HG02759 (cell line): ENCODE measurements around the gene NAT14.

ENCODE experiments used
- ATAC-seq: cut with Tn5 transposase; IDR thresholded peaks from one replicate; pipeline ENCODE4 v1.9.1; 2021; ENCODE audit warnings: mild to moderate bottlenecking, moderate library complexity; ENCODE audit not compliant: unreplicated experiment

NAT14 gene

DNA sequence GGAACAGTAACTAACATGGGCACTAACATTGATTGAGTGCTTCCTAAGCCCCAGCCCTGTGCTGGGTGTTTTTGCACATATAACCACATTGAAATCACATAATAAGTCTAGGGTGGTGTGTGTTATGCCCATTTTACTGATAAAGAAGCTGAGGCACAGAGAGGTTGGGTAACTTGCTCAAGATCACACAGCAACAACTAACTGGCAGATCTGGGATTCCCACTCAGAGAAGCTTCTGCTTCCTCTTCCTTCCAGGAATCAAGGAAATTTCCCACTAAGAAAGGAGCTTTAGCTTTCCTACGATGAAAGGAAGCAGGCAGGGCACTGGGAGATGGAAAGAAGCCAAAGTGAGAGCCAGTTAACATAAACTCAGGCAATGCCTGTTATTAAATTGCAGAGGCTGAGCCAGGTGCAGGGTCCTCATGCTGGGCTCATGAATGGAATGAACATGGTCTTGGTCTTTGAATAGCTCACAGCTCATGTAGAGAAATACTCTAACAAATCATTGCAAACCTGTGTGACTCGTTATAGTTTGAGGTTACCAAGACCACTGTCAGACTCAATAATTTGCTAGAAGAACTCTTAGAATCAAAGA is 13.4 kb downstream of the NAT14 start:
- no peak for ATAC-seq

DNA sequence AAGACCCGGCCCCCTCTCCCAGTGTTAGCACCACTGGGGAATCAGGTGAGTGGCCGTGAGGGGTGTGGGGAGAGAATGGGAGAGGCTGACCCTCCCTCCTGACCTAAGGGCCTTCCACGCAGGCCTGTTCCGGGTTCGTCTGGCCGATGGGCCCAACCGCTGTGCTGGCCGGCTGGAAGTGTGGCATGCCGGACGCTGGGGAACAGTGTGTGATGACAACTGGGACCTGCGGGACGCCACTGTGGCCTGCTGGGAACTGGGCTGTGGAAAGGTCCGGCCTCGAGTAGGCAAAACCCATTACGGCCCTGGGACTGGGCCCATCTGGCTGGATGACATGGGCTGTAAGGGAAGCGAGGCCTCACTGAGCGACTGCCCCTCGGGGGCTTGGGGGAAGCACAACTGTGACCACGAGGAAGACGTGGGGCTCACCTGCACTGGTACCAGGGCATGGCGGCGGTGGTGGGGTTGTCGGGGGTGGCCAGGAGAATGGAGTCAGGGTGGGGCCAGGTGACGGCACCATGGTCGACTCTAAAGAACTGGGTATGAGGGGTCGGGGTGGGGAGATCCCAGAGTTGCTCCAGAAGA is 15.5 kb downstream of the NAT14 start:
- no peak for ATAC-seq

DNA sequence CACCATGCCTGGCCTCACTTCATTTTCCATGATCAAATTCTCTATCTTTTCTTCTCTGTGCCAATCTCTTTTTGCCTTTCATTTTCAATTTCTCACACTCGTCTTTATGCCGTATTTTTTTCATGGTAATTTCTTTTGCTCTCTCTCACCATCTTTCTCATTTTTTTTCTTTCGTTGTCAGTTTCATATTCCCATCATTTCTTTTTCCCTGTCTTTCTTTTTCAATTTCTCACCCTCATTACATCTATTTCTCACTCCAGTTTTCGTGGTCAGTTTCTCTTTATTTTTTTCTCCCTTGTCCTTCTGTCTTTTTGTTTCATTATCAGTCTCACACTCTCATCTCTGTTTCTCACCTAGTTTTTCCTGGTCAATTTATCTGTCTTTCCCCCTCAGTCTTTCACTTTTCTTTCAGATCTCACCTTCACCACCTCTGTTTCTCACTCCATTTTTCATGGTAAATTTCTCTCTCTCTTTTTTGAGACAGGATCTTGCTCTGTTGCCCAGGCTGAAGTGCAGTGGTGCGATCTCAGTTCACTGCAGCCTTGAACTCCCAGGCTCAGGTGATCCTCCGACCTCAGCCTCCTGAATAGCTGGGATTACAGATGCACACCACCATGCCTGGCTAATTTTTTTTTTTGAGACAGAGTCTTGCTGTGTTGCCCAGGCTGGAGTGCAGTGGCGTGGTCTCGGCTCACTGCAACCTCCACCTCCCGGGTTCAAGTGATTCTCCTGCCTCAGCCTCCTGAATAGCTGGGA is 17.4 kb downstream of the NAT14 start:
- ATAC-seq: no peak

DNA sequence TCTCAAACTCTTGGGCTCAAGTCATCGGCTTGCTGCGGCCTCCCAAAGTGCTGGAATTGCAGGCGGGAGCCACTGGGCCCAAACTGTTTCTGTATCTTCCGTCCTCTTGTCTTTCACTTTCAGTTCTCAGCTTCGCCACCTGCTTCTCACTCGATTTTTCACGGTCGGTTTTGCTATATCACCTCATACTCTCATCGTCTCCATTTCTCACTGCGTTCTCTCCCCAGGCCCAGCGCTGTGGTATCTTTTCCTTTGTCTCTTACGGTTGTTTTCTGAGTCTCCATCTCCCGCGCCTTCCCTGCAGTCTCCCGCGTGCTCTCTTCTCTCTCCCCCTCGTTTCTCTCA is 18.1 kb downstream of the NAT14 start:
- no peak for ATAC-seq

DNA sequence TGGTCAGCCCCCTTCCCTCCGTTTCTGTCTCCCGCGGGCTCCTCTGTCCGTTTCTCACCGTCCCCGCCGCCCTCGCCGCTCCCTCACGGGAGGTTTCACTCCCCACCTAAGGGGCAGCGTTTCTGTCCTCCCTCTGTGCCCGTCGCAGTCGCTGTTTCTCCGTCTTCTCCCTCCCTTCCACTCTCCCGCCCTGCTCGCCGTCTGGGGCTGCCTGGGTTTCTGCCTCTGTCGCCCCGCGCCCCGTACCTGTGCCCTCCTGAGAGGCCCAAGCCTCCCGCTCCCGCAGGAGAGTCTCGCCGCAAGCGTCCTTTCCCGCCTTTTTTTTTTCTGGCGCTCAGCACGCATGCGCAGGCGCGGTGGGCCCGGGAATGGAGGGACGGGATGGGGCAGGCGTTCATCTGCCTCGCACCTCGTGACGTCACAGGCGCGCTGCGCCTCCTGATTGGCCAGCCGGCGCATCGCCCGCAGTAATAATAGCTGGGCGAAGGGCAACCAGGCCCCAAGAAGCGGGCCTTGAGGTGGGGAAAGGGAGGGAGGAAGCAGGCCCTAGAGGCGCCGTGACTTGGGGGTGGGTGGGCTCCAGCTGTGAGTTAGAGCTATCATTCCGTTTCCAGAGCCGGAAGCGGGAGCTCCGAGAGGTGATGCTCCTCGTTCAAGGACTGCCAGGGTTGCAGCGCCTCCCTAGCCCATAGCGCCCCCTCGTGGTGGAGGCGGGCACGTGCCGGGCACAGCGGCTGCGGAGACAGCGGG is 18.7 kb downstream of the NAT14 start:
- peak; percentile 97 for ATAC-seq

DNA sequence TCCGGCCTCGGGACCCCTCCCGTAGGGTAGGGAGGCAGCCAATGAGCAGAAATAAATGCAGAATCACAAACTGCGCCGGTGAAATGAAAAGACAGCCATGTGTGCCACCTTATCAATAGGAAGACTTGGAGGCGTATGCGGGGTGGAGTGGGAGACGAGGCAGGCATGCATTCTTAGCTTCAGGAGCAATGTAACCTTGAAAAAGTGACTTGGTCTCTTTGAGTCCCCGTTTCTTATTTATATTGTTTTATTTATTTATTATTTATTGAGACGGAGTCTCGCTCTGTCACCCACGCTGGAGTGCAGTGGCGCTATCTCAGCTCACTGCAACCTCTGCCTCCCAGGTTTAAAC is 19.2 kb downstream of the NAT14 start:
- no peak for ATAC-seq

DNA sequence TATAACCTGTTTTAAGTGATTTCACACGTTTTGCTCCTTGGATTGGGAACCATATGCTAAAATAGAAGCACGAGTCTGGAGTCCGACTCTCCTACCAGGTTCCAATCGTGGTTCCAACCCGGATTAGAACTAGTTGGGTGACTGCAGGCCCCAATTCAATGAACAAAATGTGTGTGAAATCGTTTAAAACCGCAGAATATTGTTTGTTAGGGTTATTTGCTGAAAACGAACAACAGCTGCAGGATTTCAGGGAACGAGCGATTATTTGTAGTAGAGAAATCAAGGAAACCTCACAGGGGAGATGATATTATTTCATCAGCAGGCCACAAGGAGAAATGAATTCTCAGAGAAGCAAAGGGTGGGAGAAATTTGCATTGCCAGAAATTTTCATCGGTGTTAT is 20.0 kb downstream of the NAT14 start:
- no peak for ATAC-seq

DNA sequence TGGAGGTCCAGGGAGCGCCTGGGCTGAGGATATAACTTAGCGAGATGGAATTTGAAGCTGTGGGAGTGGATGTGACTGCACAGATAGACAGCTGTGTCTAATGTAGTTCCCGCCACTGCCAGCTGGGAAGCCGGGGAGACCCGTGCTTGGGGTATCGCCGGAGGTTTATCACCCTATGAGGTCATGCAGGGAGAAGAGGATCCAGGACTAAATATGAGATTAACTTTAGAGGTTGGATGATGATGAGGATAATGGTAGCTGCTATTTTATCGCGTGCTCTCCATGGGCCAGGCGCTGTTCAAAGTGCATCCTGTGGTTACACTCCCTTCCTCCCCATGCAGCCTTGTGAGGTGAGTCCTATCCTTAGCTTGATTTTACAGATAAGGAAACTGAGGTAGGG is 23.1 kb downstream of the NAT14 start:
- no peak for ATAC-seq

DNA sequence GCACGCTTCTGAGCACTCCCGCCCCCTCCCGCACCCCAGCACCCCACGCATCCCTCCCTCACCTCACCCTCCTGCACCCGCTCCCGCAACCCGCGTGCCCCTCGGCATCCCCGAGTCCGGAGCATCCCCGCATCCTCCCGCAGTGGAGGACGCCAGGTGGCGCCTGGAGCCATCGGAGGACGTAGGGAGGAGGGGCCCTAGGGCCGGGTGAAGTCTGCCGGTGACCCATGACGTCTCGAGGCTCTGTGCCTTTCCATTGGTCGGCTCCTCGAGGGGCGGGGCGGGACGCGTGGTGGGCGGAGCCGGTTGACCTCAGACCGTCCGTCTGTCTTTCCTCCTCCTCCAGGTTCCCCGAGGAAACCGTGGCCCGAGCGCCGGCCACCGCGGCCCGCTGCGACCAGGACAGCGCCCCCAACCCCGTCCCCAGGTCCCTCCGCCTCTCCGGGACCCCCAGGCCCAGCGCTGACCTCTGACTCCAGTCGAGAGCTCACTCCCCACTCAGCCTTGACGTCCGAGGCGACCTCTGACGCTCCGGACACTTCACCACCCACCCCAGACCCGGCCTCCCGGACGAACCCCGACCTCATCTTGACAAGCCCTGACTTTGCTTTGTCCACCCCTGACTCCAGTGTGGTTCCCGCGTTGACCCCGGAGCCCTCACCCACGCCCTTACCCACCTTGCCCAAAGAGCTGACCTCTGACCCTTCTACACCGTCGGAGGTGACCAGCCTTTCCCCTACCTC is 32.1 kb downstream of the NAT14 start:
- peak; percentile 98 for ATAC-seq

DNA sequence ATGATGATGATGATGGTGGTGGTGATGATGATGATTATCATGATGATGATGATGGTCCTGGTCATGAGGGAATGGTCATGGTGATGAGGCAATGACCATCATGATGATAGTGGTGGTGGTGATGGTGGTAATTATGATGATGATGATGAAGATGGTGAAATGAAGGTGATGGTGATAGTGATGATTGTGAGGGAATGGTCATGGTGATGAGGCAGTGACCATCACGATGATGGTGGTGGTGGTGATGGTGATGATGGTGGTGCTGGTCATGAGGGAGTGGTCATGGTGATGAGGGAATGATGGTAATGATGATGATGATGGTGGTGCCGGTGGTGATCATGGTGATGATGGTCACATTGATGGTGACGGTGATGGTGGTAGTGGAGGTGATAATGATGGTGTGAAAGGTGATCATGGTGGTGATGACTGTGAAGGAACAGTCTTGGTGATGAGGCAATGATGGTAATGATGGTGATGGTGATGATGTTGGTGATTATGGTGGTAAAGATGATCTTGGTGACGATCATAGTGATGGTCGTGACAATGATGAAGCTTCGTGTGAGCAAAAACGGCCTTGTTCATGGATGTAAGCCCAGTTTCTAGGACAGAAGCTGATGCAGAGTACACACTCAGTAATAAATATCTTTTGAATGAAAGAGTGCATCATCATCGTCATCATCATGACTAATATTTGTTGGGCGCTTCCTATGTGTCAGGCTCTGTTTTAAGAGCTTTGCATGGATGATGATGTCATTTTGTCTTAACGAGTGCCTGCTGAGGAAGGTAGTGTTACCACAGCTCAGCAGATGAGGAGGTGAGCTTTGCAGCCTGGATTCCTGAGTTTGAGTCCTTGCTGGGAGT is 34.7 kb downstream of the NAT14 start:
- ATAC-seq: no peak

DNA sequence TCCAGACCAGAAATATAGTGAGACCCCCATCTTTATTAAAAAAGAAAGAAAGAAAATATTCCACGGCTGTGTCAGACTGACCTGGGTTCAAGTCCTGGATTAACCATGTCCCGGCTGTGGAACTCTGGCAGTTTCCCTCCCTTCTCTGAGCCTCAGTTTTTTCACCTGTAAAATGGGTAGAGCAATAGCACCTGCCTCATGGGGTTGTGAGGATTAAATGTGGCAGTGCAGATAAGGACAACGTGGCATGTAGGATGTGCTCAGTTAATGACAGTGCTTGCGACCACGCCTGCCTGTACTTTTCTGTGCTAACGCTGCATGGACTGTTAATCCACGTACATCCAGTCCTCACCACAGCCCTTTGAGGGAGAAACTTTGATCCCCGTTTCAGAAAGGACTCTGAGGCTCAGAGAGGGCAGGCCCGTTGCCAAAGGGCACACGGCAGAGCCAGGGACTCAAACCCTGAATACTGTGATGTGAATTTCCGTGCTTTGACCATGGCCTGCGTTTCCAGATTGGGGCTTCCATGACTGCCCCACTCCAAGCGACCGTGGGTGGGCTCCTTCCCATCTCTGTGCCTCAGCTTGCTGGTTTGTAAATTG is 35.8 kb downstream of the NAT14 start:
- ATAC-seq: no peak

DNA sequence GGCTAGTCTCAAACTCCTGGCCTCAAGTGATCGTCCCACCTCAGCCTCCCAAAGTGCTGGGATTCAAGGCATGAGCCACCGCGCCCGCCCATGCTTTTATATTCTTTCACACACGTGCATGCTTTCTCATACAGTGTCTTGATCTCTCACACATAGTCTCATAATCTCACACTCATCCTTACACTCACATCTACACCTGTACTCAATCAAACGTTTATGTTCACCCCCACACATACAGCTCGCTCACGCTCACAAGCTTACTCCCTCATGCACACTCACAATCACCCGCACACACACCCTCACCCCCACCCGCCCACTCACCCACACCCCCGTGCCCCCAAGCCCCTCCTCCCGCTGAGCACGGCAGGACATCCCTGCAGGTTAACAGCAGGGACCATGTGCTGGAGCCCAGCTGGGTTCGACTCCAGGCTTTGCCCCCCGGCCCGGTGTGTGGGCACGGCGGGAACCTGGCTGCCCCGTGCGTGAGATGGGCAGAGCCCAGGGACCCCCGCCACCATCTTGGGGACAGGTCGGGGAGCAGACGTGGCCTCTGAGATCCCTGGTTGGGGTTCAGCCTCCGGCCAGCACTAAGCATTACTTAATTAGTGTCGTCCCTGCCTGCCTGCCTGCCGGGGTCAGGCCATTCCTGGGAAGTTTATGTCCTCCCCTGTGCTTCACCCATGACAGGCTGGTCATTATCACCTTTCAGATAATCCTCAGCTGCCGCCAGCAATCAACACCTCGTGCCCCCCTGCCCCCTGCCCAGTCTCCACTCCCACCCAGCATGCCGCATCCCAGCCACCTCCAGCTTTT is 40.5 kb downstream of the NAT14 start:
- ATAC-seq: no peak

DNA sequence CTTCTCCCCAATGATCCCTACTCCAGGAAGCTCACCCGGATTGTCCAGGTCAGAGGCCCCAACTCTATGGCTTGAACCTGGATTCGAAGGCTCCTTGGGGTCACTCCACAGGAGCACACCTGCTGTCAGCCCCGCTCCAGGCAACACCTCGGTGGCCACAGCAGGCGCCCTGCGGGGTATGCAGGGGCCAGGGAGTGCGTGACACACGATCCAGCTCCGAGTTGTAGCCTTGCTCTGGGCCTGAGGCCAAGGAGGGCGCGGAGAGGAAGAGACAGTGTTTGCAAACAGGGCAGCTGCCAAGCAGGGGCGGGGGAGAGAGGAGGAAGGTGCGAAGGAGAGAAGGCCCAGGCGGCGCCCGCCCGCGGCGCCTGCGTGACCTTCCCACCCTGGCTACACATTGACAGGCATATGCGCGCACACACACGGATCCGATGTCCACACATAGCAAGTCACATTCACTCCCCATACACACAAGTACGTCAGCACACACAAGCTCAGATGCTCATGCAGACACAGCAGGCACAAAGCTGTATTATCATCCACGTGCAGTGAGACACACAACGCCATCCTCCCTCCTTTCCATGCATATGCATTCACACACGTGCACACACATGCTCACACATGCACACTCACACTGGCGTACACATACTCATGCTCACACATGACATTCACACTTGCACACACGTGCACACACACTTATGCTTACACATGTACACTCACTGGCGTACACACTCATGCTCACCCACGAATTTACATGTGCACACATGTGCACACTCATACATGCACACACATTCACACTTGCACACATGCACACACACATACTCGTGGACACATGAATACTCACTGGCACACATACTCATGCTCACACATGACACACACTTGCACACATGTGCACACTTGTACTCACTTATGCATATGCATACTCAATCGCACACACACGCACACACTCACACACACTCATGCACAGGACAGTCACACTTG is 41.5 kb downstream of the NAT14 start:
- ATAC-seq: no peak

DNA sequence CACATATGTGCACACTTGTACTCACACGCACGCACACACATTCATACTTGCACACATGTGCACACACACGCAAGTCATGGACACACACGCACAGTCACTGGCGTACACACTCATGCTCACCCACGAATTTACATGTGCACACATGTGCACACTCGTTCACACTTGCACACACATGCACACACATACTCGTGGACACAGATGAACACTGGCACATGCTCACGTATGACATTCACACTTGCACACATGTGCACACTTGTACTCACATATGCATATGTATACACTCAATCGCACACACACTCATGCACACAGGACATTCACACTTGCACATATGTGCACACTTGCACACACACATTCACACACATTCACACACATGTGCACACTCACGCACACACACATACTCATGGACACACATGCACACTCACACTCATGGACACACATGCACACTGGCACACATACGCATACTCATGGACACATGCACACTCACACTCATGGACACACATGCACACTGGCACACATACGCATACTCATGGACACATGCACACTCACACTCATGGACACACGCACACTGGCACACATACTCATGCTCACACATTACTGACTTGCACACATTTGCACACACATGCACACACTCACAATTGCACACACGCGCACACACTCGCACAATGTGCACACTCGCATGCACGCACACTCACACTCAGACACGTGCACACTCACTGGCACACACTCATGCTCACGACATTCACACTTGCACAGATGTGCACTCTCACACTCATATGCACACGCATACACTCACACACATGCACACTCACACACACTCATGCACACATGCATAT is 42.4 kb downstream of the NAT14 start:
- no peak for ATAC-seq

DNA sequence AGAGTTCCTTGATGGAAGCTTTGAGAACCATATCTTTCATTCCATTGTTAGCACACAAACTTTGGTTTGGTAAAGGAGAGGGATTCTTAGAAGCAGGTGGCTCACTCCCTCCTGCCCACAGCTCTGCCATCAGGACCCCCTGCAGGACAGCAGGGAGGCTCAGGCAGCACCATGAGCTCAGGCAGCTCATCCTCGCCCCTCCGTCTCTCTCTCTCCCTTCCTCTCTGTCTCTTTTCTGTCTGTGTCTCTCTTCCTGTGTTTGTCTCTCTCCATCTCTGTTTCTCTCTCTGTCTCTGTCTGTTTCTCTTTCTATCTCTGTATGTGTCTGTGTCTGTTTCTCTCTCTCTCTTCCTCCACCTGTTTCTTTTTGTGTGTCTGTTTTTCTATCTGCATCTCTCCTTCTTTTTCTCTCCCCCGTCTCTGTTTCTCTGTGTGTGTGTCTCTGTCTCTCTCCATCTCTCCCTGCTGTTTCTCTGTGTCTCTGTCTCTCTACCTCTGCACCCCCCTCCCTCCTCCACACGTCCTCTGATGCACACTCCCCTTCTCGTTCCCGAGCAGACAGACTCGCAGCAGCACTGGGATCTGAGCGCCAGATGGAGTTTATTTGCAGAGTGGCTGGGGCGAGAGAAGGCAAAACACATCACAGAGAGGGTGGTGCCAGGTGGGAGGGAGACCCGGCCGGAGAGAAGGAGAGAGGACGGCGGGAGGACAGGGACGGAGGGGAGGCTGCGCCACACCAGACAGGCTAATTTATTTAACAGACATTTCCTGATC is 43.2 kb downstream of the NAT14 start:
- no peak for ATAC-seq

DNA sequence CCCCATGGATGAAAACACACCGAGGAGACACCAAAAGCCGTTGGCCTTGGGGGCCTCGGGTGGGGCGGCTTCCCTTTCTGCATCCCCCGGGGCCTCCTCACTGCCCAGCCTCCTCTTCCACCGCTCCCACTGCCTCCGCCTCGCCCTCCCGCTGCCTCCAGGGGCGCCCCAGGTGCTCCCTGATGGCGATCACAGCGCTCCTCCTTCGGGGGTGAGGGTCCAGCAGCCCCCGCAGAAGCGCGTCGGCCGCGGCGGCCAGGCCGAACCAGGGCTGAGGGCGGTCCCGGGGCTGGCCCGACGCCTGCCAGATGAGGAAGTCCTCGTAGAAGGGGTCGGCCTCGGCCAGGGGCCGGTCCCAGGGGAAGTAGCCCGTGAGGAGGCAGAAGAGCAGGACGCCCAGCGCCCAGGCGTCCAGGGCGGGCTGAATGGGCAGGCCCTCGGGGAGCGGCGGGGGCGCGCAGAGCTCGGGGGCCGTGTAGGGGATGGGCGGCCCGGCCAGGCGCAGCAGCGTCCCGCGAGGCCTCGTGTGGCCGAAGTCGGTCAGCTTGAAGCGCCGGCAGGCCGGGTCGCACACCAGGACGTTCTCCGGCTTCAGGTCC is 44.7 kb downstream of the NAT14 start:
- ATAC-seq: no peak
